Medulla oblongata (tissue), 1 donor: Measurements from ENCODE around the gene TTC7B.
"Not testable (repeated sequence)": the region's sequence is repeated elsewhere in the genome, so short reads cannot be mapped to it uniquely, and the experiment has no call there.

ENCODE experiments used
- DNase-seq: peaks from one replicate; pipeline ENCODE4 v3.0.0-alpha.2; 2015; ENCODE audit errors: extremely low spot score

TTC7B gene

GRCh38 chr14:90831821-90832220 is 15.6 kb upstream of the TTC7B start:
- DNase-seq, result no peak

DNA sequence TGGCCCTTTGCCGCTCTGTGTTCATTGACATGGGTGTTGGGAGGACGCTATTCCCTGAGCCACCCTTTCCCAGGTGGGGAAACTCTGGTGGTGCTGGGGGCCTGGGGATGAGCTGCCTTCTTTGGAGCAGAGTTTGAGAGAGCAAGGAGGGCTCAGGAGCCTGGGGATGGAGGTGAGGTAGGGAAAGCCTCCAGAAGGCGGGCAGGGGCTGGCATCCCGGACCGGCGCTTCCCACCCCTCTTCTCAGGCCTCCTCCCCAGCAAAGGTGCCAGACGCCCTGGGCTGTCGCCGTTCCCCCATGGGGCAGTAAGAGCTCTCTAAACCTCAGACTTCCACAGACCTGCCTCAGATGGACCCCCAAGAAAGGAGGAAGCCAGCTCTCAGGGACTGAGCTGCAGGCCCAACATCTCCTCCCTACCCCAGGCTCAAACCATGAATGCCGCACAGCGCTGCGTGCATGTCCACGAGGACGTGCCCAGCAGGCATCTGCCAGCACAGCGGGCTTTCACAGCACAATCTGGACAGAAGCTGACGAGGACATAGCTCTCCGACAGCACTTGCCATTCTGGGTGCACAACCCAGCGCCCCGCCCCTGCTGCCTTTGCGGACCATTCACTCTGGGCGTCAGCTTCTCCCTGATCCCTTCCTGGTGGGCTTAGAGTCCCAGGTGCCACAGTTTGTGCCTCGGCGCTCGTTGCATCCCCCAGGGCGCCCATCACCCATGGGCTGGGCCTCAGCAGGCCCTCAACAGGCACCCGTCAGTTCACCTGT is 14.9 kb upstream of the TTC7B start:
- no peak for DNase-seq

- DNase-seq, result no peak
Measured at GRCh38 chr14:90829677-90830076, 13.4 kb upstream of the TTC7B start.

DNA sequence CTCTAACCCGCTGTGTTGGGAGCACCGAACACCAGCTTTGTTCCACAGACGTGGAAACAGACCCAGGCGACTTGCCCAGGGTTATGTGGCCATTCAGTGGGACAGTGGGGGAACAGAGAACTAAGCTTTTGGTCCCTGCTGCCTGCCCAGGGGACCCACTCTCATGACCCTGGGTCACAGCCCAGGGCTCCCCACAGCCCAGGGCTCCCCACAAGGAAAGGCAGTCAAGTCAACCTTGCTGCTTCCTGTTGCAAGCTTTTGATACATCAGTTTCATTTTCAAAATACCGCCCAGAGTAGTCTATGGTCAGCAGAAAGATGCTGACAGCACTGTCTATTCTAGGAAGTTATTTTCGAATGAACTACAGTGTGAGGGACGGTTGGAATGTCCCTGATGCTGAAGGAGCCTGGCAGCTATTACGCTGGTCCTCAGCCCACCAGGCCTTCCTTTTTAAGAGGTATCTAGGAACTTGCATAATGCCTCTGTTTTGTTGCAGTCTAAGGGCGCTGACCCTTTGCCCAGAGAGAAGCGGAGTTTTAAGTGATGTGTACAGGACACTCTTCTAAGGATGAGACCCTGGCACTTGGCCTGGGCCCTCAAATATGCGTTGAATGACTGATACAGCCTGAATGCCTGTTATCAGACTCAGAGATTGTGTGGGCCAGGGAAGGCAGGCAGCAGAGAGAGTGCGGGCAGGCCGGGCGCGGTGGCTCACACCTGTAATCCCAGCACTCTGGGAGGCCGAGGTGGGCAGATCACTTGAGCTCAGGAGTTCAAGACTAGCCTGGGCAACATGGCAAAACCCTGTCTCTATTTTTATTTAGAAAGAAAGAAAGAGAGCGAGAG is 12.6 kb upstream of the TTC7B start:
- peak; percentile 74 for DNase-seq

DNA sequence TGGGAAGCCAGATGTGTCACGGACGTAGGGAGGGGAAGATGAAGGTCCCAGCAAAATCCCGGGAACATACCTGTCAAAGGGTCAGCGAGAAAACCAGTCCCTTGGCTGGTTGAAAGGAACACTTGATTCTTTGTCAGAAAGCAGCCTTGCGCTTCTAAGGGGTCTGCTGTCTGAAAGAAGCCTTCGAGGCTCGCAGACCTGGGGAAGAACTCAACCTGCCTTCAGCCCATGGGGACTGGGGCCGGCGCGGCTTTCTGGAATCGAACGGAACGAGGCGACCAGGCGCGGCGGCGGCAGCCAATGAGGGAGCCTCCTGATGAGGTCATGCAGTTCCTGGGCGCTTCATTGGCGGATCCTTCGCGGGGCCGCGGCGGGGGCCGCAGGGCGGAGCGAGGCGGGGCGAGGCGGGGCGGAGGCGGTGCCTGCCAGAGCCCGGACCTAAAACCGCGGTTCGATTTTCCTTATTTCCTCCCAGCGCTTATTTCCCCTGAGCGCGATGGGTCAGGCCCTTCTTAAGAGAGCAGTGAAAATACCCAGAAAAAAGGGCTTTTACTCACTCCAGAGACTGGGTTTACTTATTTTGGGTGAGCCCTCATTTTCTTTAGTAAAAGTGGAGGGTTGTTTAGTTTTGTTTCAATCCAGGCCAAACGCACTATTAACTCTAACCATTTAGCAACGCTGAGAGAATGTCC is 11.8 kb upstream of the TTC7B start:
- peak; percentile 97 for DNase-seq

GRCh38 chr14:90823542-90823941 is 7.3 kb upstream of the TTC7B start:
- not testable (repeated sequence) for DNase-seq

DNA sequence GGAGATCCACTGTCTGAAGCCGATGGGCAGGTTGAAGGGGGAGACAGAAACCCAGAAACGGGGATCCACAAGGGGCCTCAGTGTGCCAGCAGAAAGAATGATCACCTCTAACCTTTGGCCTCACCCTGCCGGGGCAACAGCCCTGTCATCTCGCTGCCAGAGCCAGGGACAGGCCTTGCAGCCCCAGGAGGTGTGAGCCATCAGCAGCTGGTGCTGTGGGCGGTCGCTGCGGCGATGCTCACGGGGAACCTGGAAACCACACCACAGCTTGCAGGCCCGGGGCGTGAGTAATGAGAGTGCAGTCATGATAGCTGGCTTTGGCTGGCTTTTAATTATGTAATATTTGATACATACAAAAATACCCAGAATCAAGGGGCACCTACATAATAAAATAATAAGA is 4.7 kb upstream of the TTC7B start:
- DNase-seq, result no peak

DNA sequence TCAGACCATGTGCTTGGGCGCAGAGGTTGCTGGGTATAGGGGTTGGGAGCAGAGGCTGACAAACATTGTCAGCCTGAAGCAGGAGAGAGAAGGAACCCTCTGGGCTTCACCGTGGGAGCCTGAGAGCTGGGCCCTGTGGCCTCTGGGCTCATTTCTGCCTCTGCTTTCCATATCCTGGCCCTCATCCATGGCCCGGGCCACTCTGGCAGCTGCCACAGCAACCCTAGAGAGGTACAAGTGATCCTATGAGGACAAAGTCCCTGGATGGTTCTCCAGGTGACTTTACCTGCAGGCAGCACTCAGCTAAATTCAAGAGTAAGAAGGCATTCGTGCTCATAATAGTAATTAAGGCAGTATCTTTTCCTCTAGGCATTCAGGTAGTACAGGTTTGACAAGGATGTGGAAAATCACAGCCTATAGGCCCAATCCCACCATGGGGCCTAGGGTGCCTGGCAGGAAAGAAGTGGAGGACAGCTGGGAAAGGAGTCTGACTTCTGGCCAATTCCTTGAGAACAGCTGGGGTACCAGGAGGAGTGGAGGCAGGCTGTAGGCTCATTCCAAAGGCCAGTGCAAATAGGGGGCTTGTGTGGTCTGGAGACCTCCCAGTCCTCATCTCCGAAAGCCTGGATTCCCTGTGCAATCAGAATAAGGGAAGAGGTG is 3.6 kb upstream of the TTC7B start:
- DNase-seq, result no peak

GRCh38 chr14:90818715-90819114 is 2.5 kb upstream of the TTC7B start:
- no peak for DNase-seq

DNA sequence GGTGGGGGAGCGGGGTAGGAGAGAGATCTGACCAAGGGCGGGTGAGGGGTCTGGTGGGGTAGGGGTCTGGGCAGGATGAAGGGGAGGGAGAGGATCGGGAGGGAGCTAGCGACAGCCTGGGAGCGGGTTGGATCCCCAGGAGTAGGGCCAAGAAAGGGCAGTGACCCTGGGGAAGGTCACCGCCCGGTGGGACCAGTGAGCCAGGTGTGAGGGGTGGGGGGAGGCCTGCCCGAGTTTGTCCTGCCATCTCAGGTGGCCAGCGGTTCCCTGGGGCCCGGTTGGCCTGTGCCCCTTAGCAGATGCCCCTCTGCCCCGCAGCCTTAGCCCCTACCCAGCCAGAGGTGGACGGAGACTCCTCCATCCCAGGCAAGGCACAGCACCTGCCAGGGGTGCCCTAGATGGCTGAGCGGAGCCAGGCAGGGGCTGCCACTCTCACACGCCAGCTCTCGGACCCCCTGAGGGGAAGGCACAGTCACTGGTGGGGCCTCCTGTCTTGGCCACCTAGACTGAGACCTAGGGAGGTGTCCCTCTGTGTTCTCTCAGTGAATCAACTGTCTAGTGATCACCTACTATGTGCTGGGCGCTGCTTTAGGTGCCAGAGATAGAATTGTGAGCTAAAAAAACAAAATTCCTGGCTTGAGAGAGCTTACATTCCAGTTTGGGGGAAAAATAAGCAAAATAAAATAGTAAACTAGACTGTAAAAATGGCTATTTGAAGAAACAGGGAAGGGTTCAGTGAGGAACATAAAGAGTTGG is 629 bp upstream of the TTC7B start:
- no peak for DNase-seq

DNA sequence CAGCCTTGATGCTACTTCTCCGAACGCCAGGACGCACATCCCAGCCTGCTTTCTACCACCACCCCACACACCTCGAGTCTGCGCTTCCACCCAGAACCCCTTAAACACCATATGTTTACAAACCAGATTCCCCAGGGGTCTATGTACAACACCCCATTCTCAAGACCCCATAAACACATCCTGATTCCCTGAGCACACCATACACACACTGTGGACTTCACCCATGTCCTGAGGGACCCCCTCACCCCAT is 733 bp downstream of the TTC7B start:
- DNase-seq, result no peak

- DNase-seq, result no peak
Measured at GRCh38 chr14:90814806-90815571, 1.2 kb downstream of the TTC7B start.

- no peak for DNase-seq
Measured at GRCh38 chr14:90813442-90813841, 2.8 kb downstream of the TTC7B start.

DNA sequence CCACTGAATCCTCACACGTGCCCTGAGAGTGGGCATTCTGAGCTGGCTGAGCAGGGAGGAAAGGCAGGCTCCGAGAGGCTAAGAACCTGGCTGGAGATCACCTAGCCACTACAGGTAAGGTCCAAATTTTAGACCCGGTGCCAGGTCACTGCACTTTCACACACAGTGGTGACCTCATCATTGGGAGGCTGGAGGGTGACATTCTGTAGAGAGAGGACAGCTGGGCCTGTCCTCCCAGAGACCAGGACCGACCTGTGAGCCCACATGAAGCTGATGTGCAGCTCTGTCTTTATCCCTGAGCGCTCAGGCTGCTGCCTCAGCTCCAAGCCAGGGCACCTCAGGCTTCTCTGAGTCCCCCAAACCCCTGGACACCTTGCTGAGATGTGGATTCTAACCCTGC is 4.1 kb downstream of the TTC7B start:
- no peak for DNase-seq

DNA sequence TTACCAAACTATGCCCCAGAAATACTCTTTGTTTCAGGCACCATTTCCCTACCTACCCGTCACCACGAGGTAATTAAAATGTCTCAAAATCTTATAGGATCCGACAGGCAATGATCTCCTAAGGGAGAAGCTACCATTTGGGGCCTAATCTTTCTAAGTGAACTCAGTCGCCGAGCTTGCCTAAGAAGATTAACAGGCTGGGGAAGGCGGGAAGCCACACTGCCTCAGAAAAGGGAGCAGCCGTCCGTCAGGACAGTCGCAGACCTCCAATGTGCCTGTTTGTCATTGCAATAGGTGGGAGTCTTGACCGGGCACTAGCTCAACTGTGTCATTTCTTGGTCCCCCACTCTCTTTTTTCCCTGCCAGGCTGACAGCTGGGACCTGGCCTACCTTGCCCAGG is 4.6 kb downstream of the TTC7B start:
- DNase-seq, result no peak

DNA sequence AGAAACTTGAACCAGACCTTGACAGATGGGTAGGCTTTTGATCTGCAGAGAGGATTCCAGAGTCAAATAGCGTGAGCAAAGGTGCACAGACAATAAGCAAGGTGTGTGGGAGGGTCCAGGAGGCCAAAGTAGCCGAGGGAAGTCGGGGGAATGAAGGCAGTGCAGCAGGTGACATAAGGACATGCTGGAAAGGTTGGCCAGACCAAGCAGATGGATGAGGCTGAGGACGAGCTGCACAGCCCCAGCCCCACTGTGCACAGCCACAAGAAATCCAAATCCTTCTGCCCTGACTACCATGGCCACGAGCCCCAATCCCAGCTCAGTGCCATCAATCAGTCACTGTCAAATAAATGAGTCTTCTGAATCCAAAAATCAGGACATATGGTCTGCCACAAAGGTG is 5.4 kb downstream of the TTC7B start:
- no peak for DNase-seq

GRCh38 chr14:90809530-90810312 is 6.5 kb downstream of the TTC7B start:
- no peak for DNase-seq

DNA sequence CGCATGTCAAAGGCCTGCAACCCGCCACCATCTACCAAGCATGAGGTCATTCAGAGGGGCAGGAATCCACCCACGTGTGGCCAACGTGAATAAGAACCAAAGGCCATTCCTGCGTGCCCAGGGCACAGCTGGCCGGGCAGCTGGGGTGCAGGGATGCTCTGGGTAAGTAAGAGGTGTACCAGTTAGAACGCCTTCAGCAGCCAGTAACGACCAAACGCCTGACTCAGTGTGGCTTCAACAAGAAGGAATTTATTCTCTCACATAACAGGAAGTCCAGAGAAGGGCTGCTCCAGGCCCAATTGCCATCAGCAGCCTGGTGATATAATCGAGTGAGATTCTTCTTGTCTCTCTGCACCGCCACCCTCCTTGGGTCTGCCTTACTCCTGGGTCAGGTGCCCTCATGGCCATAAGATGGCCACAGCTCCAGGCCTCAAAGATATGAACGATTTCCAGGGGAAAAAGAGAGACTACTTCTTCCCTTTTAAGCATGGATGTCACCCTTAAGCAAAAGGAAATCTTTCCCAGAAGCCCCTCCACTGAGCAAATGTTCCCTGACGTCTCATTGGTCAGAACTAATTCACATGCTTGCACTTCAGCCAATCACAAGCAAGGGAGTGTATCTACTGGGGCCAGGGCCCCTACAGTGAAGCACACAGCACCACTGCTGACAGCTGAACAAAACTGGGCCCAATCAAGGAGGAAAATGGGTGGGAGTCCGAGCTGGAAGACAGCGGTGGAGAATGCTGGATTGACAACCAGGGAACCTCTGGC is 7.3 kb downstream of the TTC7B start:
- no peak for DNase-seq

DNA sequence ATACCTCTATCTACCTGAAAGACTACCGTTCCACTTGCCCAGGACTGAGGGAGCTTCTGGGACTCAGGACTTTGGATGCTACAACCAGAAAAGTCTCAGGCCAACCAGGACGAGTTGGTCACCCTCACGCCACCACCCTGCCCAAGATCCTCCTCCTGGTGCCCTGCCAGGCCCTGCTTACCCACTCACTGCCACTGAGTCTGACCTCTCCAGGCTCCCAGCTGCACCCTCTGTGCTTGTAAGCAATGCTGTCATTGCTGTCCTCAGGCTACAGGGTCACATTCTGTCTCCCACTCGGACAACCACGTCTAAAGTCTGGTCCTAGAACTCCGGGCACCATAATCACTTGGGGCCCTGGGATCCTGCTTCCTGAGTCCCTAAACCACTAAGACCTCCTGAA is 9.2 kb downstream of the TTC7B start:
- DNase-seq, result no peak
